PC-3 (cell line): ENCODE data around the gene SCN1B. TPM values are rescaled to one million over a fixed set of nuclear protein-coding genes. Genes with fewer than 3 reads are reported as not detected.
"Not testable (repeated sequence)": the region's sequence is repeated elsewhere in the genome, so short reads cannot be mapped to it uniquely, and the experiment has no call there.

Source experiments
- ATAC-seq: fragments of 200-7000 bp; cut with Tn5 transposase; 2 replicates; pipeline ENCODE4 v1.9.1; 2020; ENCODE audit warnings: mild to moderate bottlenecking, moderate library complexity
- BruUV-seq: library from RNA; stranded (reverse); fragments of 400-500 nt; replicated peaks from 2 replicates; lab custom pipeline; 2021; lab: Mats Ljungman, UMichigan
- CTCF ChIA-PET: fragments of 300-600 bp; sonication (Branson Sonifier 250); formaldehyde crosslinking; loops from one replicate; lab custom pipeline; 2022; ENCODE audit warnings: antibody characterized with exemption; lab: Charles Lee
- POLR2A ChIA-PET: fragments of 300-600 bp; sonication (Branson Sonifier 250); formaldehyde crosslinking; loops from one replicate; lab custom pipeline; 2022; ENCODE audit warnings: antibody characterized with exemption; ENCODE audit not compliant: unreplicated experiment; lab: Charles Lee
- DNase-seq: peaks from one replicate; pipeline ENCODE4 v3.0.0-alpha.2; 2015
- H2AFZ ChIP-seq: fragments of 300-600 bp; sonication (generic); 2 replicates; pipeline ENCODE4 v1.6.0; 2016; ENCODE audit warnings: antibody characterized with exemption, low read length
- H3F3A ChIP-seq: fragments of 300-600 bp; sonication (generic); one replicate; pipeline ENCODE4 v1.6.0; 2017; ENCODE audit warnings: antibody characterized with exemption, low read length, control low read depth, mild to moderate bottlenecking; ENCODE audit not compliant: unreplicated experiment
- H3K27ac ChIP-seq: fragments of 300-600 bp; sonication (generic); 2 replicates; pipeline ENCODE4 v1.5.1; 2016; ENCODE audit warnings: mild to moderate bottlenecking, low read length
- H3K27me3 ChIP-seq: fragments of 300-600 bp; sonication (generic); 2 replicates; pipeline ENCODE4 v1.6.1; 2016; ENCODE audit warnings: low read length, mixed read lengths
- H3K36me3 ChIP-seq: fragments of 300-600 bp; sonication (generic); 2 replicates; pipeline ENCODE4 v1.6.1; 2016; ENCODE audit warnings: low read depth, mixed run types, low read length, mixed read lengths
- H3K4me1 ChIP-seq: fragments of 300-600 bp; sonication (generic); 2 replicates; pipeline ENCODE4 v1.5.1; 2016; ENCODE audit warnings: low read length; ENCODE audit not compliant: insufficient read depth
- H3K4me2 ChIP-seq: fragments of 300-600 bp; sonication (generic); 2 replicates; pipeline ENCODE4 v1.6.0; 2016; ENCODE audit warnings: low read length
- H3K4me3 ChIP-seq: fragments of 300-600 bp; sonication (generic); 2 replicates; pipeline ENCODE4 v1.5.1; 2016; ENCODE audit warnings: mild to moderate bottlenecking, low read length, mixed read lengths
- H3K79me2 ChIP-seq: fragments of 300-600 bp; sonication (generic); 2 replicates; pipeline ENCODE4 v1.6.1; 2017; ENCODE audit warnings: low read length, mixed read lengths
- H3K9ac ChIP-seq: fragments of 300-600 bp; sonication (generic); 2 replicates; pipeline ENCODE4 v1.6.0; 2016; ENCODE audit warnings: mild to moderate bottlenecking, low read length
- H3K9me2 ChIP-seq: fragments of 300-600 bp; sonication (generic); replicated peaks from 2 replicates; pipeline ENCODE4 v1.6.1; 2016; ENCODE audit warnings: mixed run types, low read length, mixed read lengths
- H3K9me3 ChIP-seq: fragments of 300-600 bp; sonication (generic); 2 replicates; pipeline ENCODE4 v1.6.1; 2016; ENCODE audit warnings: low read length, mixed read lengths
- H4K20me1 ChIP-seq: fragments of 300-600 bp; sonication (generic); 2 replicates; pipeline ENCODE4 v1.6.1; 2016; ENCODE audit warnings: low read length, mixed read lengths
- EZH2 ChIP-seq: fragments of 300-600 bp; sonication (generic); IDR thresholded peaks from one replicate; pipeline ENCODE4 v1.6.1; 2017; ENCODE audit warnings: antibody characterized with exemption, mild to moderate bottlenecking, low read length; ENCODE audit not compliant: unreplicated experiment
- EZH2phosphoT487 ChIP-seq: fragments of 300-600 bp; sonication (generic); IDR thresholded peaks from 2 replicates; pipeline ENCODE4 v1.6.1; 2018; ENCODE audit warnings: mild to moderate bottlenecking, antibody characterized with exemption, low read length, borderline replicate concordance
- intact Hi-C: fragments of 100-400 bp; cut with micrococcal nuclease; formaldehyde crosslinking; loops from 2 replicates; pipeline ENCODE4 v1.9.0; 2023
- total RNA-seq: library from RNA; depleted of rRNA; stranded (reverse); fragments of >200 nt; gene quantifications from 2 replicates; pipeline ENCODE4 v1.2.3, GENCODE V29; 2014
- TF ChIP-seq, protein P1 (sequence below): fragments of 300-600 bp; sonication (generic); conservative IDR thresholded peaks from 2 replicates; pipeline ENCODE4 v1.5.1; 2017; ENCODE audit warnings: antibody characterized with exemption, low read depth, mild to moderate bottlenecking, low read length

The SCN1B gene
- total RNA-seq, 1 experiment from 2014 or later, result 1.7 TPM

DNA sequence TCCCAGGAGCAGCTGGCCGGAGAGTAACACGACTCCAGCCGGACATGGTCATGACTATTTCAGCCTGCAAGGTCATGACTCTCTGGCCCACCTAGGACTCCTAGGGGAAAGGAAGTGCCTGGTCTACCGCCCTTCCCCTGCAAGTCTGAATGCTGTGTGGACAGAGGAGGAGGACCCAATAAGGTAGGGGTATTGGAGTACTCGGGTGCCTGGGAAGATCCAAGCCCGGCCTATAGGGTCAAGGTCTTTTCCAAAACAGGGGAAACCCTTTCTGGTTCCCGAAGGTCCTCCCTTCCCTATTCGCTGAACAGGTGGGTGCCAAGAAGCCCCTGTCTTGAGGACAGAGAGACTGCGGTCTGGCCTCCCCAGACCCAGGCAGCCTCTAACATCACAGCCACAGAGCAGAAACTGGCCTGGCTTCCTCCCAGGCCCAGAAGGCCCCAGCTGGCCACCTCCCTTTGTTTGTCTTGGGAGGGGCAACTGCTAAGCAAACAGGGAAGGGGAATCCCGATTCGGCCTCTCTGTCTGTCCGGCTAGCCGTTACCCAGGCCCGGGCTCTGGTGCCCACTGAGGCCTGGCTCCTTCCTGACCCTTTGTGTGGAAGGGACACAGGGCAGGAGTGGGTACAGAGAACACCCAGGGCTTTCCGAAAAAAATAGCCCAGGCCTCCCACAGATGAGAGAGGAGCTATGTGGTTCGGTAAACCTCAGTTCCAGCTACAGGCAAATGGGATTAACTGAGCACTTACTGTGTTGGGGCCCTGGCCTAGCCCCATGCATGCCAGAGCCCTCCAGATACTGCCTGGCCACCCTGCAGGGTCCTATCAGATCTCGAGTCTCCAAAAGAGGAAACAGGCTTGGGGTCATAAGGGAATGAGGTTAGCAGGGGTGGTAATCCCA, 35.4 kb upstream of the SCN1B start:
- CTCF ChIA-PET, result no interaction called here
- peak; percentile 87 for ATAC-seq

DNA sequence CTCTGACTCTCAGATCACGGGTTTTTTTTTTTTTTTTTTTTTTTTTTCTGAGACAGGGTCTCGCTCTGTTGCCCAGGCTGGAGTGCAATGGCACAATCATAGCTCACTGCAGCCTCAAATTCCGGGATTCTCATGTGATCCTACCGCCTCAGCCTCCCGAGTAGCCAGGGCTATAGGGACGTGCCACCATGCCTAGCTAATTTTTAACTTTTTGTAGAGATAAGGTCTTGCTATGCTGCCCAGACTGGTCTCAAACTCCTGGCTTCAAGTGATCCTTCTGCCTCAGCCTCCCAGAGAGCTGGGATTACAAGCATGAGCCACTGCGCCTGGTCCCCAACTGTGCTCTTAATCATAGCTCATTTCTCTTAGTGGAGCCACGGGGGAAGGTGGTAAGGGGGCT, 34.7 kb upstream of the SCN1B start:
- Histone ChIP-seq H3K4me2 (peak overlapping the region; percentile 53; the same call in 1 of the 2 replicates), H3F3A (no peaks in the 10 kb centered on the region), H3K36me3 (no peaks in the 10 kb centered on the region), H3K9me2 (no peaks in the 10 kb centered on the region), H4K20me1 (no peaks in the 10 kb centered on the region), H3K4me3 (no peak overlapping the region), H3K27me3 (no peaks in the 10 kb centered on the region), H3K79me2 (peaks cover 4% of the 10 kb centered on the region; the same call in 1 of the 2 replicates), H2AFZ (no peak overlapping the region), H3K4me1 (peaks cover 21% of the 10 kb centered on the region), H3K27ac (no peak overlapping the region), H3K9me3 (no peaks in the 10 kb centered on the region), H3K9ac (no peak overlapping the region)
- no peak for TF ChIP-seq EZH2phosphoT487
- TF ChIP-seq, protein P1, sequence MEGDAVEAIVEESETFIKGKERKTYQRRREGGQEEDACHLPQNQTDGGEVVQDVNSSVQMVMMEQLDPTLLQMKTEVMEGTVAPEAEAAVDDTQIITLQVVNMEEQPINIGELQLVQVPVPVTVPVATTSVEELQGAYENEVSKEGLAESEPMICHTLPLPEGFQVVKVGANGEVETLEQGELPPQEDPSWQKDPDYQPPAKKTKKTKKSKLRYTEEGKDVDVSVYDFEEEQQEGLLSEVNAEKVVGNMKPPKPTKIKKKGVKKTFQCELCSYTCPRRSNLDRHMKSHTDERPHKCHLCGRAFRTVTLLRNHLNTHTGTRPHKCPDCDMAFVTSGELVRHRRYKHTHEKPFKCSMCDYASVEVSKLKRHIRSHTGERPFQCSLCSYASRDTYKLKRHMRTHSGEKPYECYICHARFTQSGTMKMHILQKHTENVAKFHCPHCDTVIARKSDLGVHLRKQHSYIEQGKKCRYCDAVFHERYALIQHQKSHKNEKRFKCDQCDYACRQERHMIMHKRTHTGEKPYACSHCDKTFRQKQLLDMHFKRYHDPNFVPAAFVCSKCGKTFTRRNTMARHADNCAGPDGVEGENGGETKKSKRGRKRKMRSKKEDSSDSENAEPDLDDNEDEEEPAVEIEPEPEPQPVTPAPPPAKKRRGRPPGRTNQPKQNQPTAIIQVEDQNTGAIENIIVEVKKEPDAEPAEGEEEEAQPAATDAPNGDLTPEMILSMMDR, result no peak
- no peak for TF ChIP-seq EZH2
- DNase-seq (no peak), ATAC-seq (no peak)
- no TSS peak for BruUV-seq
- POLR2A ChIA-PET, result no interaction called here
- CTCF ChIA-PET, result no interaction called here
- intact Hi-C loops, result no loop called here

More for the DNA sequence above, 35.4 kb upstream of the SCN1B start:
- peaks cover 21% of the 10 kb centered on the region for H3K4me1 ChIP-seq
- H3K36me3 ChIP-seq, result no peaks in the 10 kb centered on the region
- no peaks in the 10 kb centered on the region for H3F3A ChIP-seq
- no peak overlapping the region for H3K27ac ChIP-seq
- DNase-seq, result peak; percentile 69
- TF ChIP-seq, protein P1, result no peak
- TF ChIP-seq EZH2phosphoT487 (no peak), EZH2 (no peak)
- no peak overlapping the region for H3K4me3 ChIP-seq
- H3K9ac ChIP-seq, result no peak overlapping the region
- POLR2A ChIA-PET, result no interaction called here
- no TSS peak for BruUV-seq
- peak overlapping the region; percentile 46; the same call in 1 of the 2 replicates for H2AFZ ChIP-seq
- no peaks in the 10 kb centered on the region for H3K9me3 ChIP-seq
- H3K27me3 ChIP-seq, result no peaks in the 10 kb centered on the region
- H3K79me2 ChIP-seq, result 0 out of 2 replicates have a peak, but pooled peaks cover 3% of the 10 kb centered on the region
- no peaks in the 10 kb centered on the region for H4K20me1 ChIP-seq
- intact Hi-C loops, result no loop called here
- H3K4me2 ChIP-seq, result peak overlapping the region; percentile 53
- H3K9me2 ChIP-seq, result no peaks in the 10 kb centered on the region

DNA sequence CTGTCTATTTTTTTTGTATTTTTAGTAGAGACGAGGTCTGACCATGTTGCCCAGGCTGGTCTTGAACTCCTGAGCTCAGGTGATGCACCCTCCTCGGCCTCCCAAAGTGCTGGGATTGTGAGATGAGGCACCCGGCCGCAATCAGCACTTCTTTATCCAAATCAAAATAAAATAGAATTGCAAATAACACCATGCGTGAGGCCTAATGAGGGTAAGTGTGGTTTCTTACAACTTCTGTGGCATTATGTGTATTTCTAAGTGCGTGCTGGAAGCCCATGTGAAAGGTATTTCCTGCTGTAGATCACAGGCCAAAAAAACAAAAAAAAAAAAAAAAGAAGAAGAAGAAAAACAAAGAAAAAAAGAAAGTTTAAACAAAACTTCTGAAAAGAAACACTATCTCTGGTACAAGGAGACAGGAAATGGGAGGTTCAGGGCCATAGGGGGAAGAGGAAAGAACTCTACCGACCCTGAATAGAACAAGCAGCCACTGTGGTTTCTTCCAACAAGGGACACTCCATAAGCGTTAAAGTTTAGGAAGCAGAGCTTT, 33.1 kb upstream of the SCN1B start:
- ChIA-PET CTCF (no interaction called here), POLR2A (no interaction called here)
- intact Hi-C loops, result no loop called here
- peaks cover 26% of the 10 kb centered on the region for H3K4me1 ChIP-seq
- no peak for DNase-seq
- H3K4me3 ChIP-seq, result no peak overlapping the region
- H2AFZ ChIP-seq, result no peak overlapping the region
- H3K79me2 ChIP-seq, result peaks cover 19% of the 10 kb centered on the region
- no peaks in the 10 kb centered on the region for H3K9me2 ChIP-seq
- no peak for ATAC-seq
- no TSS peak for BruUV-seq
- H3K4me2 ChIP-seq, result no peak overlapping the region
- H3K9ac ChIP-seq, result no peak overlapping the region
- H3F3A ChIP-seq, result no peaks in the 10 kb centered on the region
- no peaks in the 10 kb centered on the region for H3K9me3 ChIP-seq
- H3K27ac ChIP-seq, result no peak overlapping the region
- no peaks in the 10 kb centered on the region for H3K36me3 ChIP-seq
- H4K20me1 ChIP-seq, result no peaks in the 10 kb centered on the region
- no peaks in the 10 kb centered on the region for H3K27me3 ChIP-seq
- TF ChIP-seq EZH2 (no peak), EZH2phosphoT487 (no peak)
- TF ChIP-seq, protein P1, result no peak

DNA sequence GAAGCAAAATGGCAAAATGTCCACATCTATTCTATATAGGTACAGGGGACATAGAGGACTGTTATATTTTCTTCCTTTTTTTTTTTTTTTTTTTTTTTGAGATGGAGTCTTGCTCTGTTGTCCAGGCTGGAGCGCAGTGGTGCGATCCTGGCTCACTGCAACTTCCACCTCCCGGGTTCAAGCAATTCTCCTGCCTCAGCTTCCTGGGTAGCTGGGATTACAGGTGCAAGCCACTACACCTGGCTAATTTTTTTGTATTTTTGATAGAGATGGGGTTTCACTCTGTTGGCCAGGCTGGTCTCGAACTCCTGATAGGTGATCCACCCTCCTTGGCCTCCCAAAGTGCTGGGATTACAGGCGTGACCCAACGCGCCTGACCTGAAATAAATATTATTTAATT, 32.0 kb upstream of the SCN1B start:
- BruUV-seq, H3K9ac ChIP-seq, H3K9me2 ChIP-seq, H3F3A ChIP-seq, intact Hi-C loops, H3K9me3 ChIP-seq, DNase-seq, H3K36me3 ChIP-seq, H3K4me2 ChIP-seq, H2AFZ ChIP-seq, H3K27ac ChIP-seq, POLR2A ChIA-PET, H4K20me1 ChIP-seq, H3K4me3 ChIP-seq, ATAC-seq, CTCF ChIA-PET, H3K27me3 ChIP-seq: not testable (repeated sequence)
- H3K4me1 ChIP-seq, result peaks cover 26% of the 10 kb centered on the region
- H3K79me2 ChIP-seq, result peaks cover 28% of the 10 kb centered on the region
